ENCODE results near the gene FGF13.

FGF13 gene

GRCh38 chrX:138651494-138651893 is 60.0 kb downstream of the FGF13 start:
- no peak for DNase-seq

DNA sequence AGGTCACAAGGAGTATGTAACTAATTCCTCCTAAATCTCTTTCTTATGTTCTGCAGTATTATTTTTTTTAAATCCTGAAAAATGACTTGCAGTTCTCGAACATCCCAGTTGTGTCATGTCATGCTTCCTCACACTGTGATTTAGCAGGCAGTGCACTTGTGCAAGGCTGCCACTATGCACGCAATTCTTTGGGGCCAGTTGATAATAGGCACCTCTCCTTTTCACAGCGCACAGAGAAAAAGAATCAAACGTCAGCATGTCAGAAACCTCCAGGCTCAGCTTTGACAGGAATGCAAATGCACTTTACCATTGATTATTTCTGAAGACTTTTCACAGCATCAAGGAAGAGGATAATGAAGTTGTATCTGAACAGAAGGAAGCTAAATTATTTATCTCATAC is 62.9 kb downstream of the FGF13 start:
- no peak for DNase-seq

- DNase-seq = no peak
These were observed 72.5 kb downstream of the FGF13 start for GRCh38 chrX:138638996-138639395.

Data from stimulated activated CD4-positive, alpha-beta T cell treated with anti-CD3 and anti-CD28 coated beads, Interleukin-4, amount 100 ng/mL, for 4 hours (primary cell).